Adrenal gland (tissue), 12 donors: ENCODE results near the gene NOS2. TPM values are rescaled to one million over a fixed set of nuclear protein-coding genes. Genes with fewer than 3 reads are reported as not detected.
"Not testable (repeated sequence)": the region's sequence is repeated elsewhere in the genome, so short reads cannot be mapped to it uniquely, and the experiment has no call there.

Source experiments
- DNase-seq, 7 donors: peaks; one replicate each; pipeline ENCODE4 v3.0.0-alpha.2; 2019 to 2020
- H3K27ac ChIP-seq, 5 donors: fragments of 200-600 bp; sonication (generic) in 4 of 5; 1 replicate in 3 of 5; 2 replicates in 2 of 5; pipeline versions ENCODE4 v1.5.1 to v1.8.0; 2016 to 2020; ENCODE audit warnings: mild to moderate bottlenecking in 1 of 5
- H3K27me3 ChIP-seq: fragments of 200-600 bp; 2 replicates; pipeline ENCODE4 v1.8.0; 2021
- H3K36me3 ChIP-seq, 2 donors: fragments of 200-600 bp; replicated peaks in 1 of 2; 1 replicate in 1 of 2; 2 replicates in 1 of 2; pipeline versions ENCODE4 v1.5.1 to v1.8.0; 2018 to 2022
- H3K4me1 ChIP-seq, 2 donors: fragments of 200-600 bp; replicated peaks in 1 of 2; 1 replicate in 1 of 2; 2 replicates in 1 of 2; pipeline versions ENCODE4 v1.5.1 to v1.8.0; 2018 to 2021
- H3K4me3 ChIP-seq, 4 donors: fragments of 200-600 bp; sonication (generic) in 3 of 4; one replicate each; pipeline ENCODE4 v1.5.1; 2016 to 2018
- H3K9me3 ChIP-seq, 3 donors: fragments of 200-600 bp; sonication (generic) in 1 of 3; replicated peaks in 1 of 3; 1 replicate in 2 of 3; 2 replicates in 1 of 3; pipeline versions ENCODE4 v1.5.1 to v1.8.0; 2016 to 2021
- CTCF ChIP-seq, 6 experiments: fragments of 450-650 bp in 4 of 6; fragments of 200-600 bp in 2 of 6; sonication (generic) in 1 of 6; IDR thresholded peaks; 1 replicate in 5 of 6; 2 replicates in 1 of 6; pipeline versions ENCODE4 v1.5.1 to v1.8.0; 2016 to 2021; ENCODE audit warnings: antibody characterized with exemption in 6 of 6, mild to moderate bottlenecking in 2 of 6, moderate library complexity in 1 of 6
- POLR2A ChIP-seq, 2 donors: fragments of 450-650 bp; IDR thresholded peaks; one replicate each; pipeline ENCODE4 v1.6.1; 2017; ENCODE audit warnings: antibody characterized with exemption in 2 of 2, mild to moderate bottlenecking in 2 of 2, moderate library complexity in 1 of 2
- WGBS, 4 donors: extraction: QIAGEN DNeasy Blood & Tissue Kit in 2 of 4; methylation state at CpG; one replicate each; pipeline versions ENCODE4 v1.1.5 to v1.1.7; 2013 to 2017; 5-methylcytosine and 5-hydroxymethylcytosine counted together
- intact Hi-C, 2 donors: fragments of 100-400 bp; cut with DNase I; formaldehyde crosslinking; loops; one replicate each; pipeline versions ENCODE4 v1.14.1 to v1.15.0; 2022 to 2023
- polyA plus RNA-seq, 3 donors: library from polyadenylated mRNA; stranded (reverse); fragments of 200-250 nt in 2 of 3; fragments of 350-450 nt in 1 of 3; fragmentation: Illumina TruSeq in 1 of 3; extraction: RNeasy Lipid Tissue Mini Kit (QIAGEN cat#74804) in 1 of 3; gene quantifications; one replicate each; pipeline ENCODE4 v1.2.3, GENCODE V29; 2013 to 2014
- total RNA-seq, 9 donors: library from RNA; depleted of rRNA in 4 of 9; stranded (reverse); fragments of >200 nt in 4 of 9; fragments of 120-200 nt in 1 of 9; fragmentation: NEBNext Ultra II Directional in 1 of 9; extraction: Animal tissue kit (Norgen Biotek cat#: 25700) in 1 of 9; gene quantifications; one replicate each; pipeline versions ENCODE4 v1.1.0 to v1.2.4, GENCODE V29; 2013 to 2023
- donor health status: healthy with polysubstance abuse.
- donor health status: Bipolar disorder and iron deficiency.
- donor health status: DM: yes; HTN: yes; CAD: no.
- donor health status: DM: no; HTN: no; CAD: no.
- donor health status: DM: no; HTN: no; CAD: no.
- donor health status: DM: yes; HTN: yes; CAD: no.

NOS2 gene
- total and polyA plus RNA-seq, 12 donors: 0.17 to 3.3 (median 0.61) TPM

GRCh38 chr17:27846042-27846655, 45.8 kb upstream of the NOS2 start:
- no peak overlapping the region for H3K4me3 ChIP-seq
- H3K27ac ChIP-seq: no peak overlapping the region
- intact Hi-C loops: no loop called here
- WGBS, 4 donors: 72 to 81% (median 77%) methylated on average over 23 of the region's 23 CpGs
- H3K4me1 ChIP-seq: no peaks in the 10 kb centered on the region
- no peaks in the 10 kb centered on the region for H3K36me3 ChIP-seq
- no peaks in the 10 kb centered on the region for H3K27me3 ChIP-seq
- no peaks in the 10 kb centered on the region for H3K9me3 ChIP-seq
- DNase-seq: no peak
- TF ChIP-seq POLR2A (IDR thresholded peaks at IDR 0.05) (no peak), CTCF (IDR thresholded peaks at IDR 0.05) (no peak)

GRCh38 chr17:27845264-27846041, 45.1 kb upstream of the NOS2 start:
- no peaks in the 10 kb centered on the region for H3K9me3 ChIP-seq
- H3K4me1 ChIP-seq: no peaks in the 10 kb centered on the region
- 60 to 76% (median 68%) methylated on average over 13 of the region's 13 CpGs for WGBS, 4 donors
- no peaks in the 10 kb centered on the region for H3K36me3 ChIP-seq
- no peak for DNase-seq
- TF ChIP-seq CTCF (IDR thresholded peaks at IDR 0.05) (no peak), POLR2A (IDR thresholded peaks at IDR 0.05) (no peak)
- intact Hi-C loops: no loop called here
- no peak overlapping the region for H3K4me3 ChIP-seq
- H3K27ac ChIP-seq: no peak overlapping the region
- H3K27me3 ChIP-seq: no peaks in the 10 kb centered on the region

GRCh38 chr17:27840688-27841087, 40.4 kb upstream of the NOS2 start:
- Histone ChIP-seq H3K4me3 (no peak overlapping the region), H3K27ac (no peak overlapping the region), H3K9me3 (no peaks in the 10 kb centered on the region), H3K36me3 (no peaks in the 10 kb centered on the region), H3K27me3 (no peaks in the 10 kb centered on the region), H3K4me1 (no peaks in the 10 kb centered on the region)
- no peak for TF ChIP-seq POLR2A (IDR thresholded peaks at IDR 0.05)
- TF ChIP-seq CTCF (IDR thresholded peaks at IDR 0.05): no peak
- DNase-seq: no peak
- 89 to 100% (median 98%) methylated on average over 1 of the region's 1 CpG for WGBS, 4 donors
- intact Hi-C loops: no loop called here

- H3K27ac ChIP-seq, H3K4me3 ChIP-seq, H3K27me3 ChIP-seq, H3K9me3 ChIP-seq, H3K36me3 ChIP-seq, DNase-seq, intact Hi-C loops, H3K4me1 ChIP-seq: not testable (repeated sequence)
- no CpG with 5 or more reads among the region's 1 CpG for WGBS, 4 donors
Observed at GRCh38 chr17:27840406-27840678, 40.0 kb upstream of the NOS2 start.

GRCh38 chr17:27839571-27840405, 39.5 kb upstream of the NOS2 start:
- DNase-seq: peak in 1 of 7 donors; percentile 24
- H3K4me3 ChIP-seq, H3K27me3 ChIP-seq, H3K36me3 ChIP-seq, H3K4me1 ChIP-seq, intact Hi-C loops, H3K9me3 ChIP-seq, H3K27ac ChIP-seq: not testable (repeated sequence)
- WGBS, 4 donors: 30 to 69% (median 38%) methylated on average over 1 to 2 of the region's 4 CpGs

GRCh38 chr17:27838607-27839006, 38.3 kb upstream of the NOS2 start:
- H3K27me3 ChIP-seq, H3K9me3 ChIP-seq, H3K36me3 ChIP-seq, H3K27ac ChIP-seq, H3K4me3 ChIP-seq, intact Hi-C loops, H3K4me1 ChIP-seq, DNase-seq: not testable (repeated sequence)
- WGBS, 4 donors: 91 to 100% (median 96%) methylated on average over 2 of the region's 3 CpGs; no CpG with 5 or more reads in 1 of the 4 donors

GRCh38 chr17:27837769-27838168, 37.4 kb upstream of the NOS2 start:
- H3K9me3 ChIP-seq, DNase-seq, H3K4me1 ChIP-seq, H3K4me3 ChIP-seq, intact Hi-C loops, H3K27ac ChIP-seq, H3K36me3 ChIP-seq, H3K27me3 ChIP-seq: not testable (repeated sequence)
- 90 to 100% (median 92%) methylated on average over 1 of the region's 1 CpG for WGBS, 4 donors
